ENCODE measurements around the gene PITPNM3. TPM values are rescaled to one million over a fixed set of nuclear protein-coding genes. Genes with fewer than 3 reads are reported as not detected.

The PITPNM3 gene
- total and polyA plus RNA-seq, 7 donors: 3.6 to 13.6 (median 5.7) TPM

DNA sequence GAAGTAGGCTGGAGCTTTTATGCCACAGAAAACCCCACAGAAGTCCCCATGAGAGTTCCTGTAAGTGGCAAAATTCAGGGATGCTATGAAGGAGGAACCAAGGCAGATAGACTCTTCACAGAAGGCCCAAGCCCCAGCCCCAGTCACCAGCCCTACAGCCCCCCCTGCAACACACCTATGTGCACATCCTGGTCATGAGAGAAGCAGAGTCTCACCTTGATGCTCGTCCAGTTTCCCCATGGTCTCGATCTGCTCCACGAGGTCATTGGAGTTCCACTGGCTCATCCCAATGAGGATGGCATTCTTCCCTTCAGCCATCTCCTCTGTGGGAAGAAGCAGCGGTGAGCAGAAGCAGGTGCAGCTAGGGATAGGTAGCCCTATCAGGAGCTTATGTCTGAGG, 31.2 kb downstream of the PITPNM3 start:
- Histone ChIP-seq H3K27me3 (no peaks in the 10 kb centered on the region), H3K9me3 (no peaks in the 10 kb centered on the region), H3K36me3 (no peaks in the 10 kb centered on the region), H3K4me3 (no peak overlapping the region), H3K27ac (no peak overlapping the region), H3K4me1 (peaks cover 0 to 10% (median 3%) of the 10 kb centered on the region in 4 donors)
- intact Hi-C loops (cut with DNase I): no loop called here
- 90 to 95% methylated on average over 4 of the region's 4 CpGs for WGBS, 2 donors
- peak; percentile 34 for DNase-seq
- TF ChIP-seq EP300 (IDR thresholded peaks at IDR 0.05) (no peak), POLR2AphosphoS5 (IDR thresholded peaks at IDR 0.05) (no peak), POLR2A (IDR thresholded peaks at IDR 0.05) (no peak)
- TF ChIP-seq, protein P1, sequence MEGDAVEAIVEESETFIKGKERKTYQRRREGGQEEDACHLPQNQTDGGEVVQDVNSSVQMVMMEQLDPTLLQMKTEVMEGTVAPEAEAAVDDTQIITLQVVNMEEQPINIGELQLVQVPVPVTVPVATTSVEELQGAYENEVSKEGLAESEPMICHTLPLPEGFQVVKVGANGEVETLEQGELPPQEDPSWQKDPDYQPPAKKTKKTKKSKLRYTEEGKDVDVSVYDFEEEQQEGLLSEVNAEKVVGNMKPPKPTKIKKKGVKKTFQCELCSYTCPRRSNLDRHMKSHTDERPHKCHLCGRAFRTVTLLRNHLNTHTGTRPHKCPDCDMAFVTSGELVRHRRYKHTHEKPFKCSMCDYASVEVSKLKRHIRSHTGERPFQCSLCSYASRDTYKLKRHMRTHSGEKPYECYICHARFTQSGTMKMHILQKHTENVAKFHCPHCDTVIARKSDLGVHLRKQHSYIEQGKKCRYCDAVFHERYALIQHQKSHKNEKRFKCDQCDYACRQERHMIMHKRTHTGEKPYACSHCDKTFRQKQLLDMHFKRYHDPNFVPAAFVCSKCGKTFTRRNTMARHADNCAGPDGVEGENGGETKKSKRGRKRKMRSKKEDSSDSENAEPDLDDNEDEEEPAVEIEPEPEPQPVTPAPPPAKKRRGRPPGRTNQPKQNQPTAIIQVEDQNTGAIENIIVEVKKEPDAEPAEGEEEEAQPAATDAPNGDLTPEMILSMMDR (IDR thresholded peaks at IDR 0.05): no peak

DNA sequence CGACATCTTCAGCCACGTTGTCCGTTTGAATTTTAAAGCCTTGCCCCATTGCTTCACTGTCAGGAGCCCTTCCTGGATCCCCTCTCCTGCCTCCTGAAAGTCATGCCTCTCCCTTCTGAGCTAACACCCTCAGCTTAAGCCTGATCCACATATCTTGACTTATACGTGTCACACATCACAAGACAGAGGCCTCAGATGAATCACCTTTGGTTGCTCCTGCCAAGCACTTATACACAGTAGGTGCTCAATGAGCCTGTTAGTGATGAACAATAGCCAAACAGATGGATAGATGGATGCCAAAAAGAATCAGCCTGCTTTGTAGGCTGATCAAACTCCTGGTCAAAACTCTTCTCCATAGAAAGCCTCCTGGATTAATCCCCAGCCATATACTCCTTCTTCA, 31.8 kb downstream of the PITPNM3 start:
- Histone ChIP-seq H3K9me3 (no peaks in the 10 kb centered on the region), H3K4me3 (no peak overlapping the region), H3K4me1 (peaks cover 0 to 10% (median 3%) of the 10 kb centered on the region in 4 donors), H3K36me3 (no peaks in the 10 kb centered on the region), H3K27me3 (no peaks in the 10 kb centered on the region), H3K27ac (no peak overlapping the region)
- TF ChIP-seq EP300 (IDR thresholded peaks at IDR 0.05): no peak
- no peak for TF ChIP-seq POLR2A (IDR thresholded peaks at IDR 0.05)
- no peak for TF ChIP-seq POLR2AphosphoS5 (IDR thresholded peaks at IDR 0.05)
- TF ChIP-seq, protein P1 (IDR thresholded peaks at IDR 0.05): no peak
- DNase-seq: no peak
- 89 to 92% methylated on average over 4 of the region's 4 CpGs for WGBS, 2 donors
- intact Hi-C loops (cut with DNase I): no loop called here

DNA sequence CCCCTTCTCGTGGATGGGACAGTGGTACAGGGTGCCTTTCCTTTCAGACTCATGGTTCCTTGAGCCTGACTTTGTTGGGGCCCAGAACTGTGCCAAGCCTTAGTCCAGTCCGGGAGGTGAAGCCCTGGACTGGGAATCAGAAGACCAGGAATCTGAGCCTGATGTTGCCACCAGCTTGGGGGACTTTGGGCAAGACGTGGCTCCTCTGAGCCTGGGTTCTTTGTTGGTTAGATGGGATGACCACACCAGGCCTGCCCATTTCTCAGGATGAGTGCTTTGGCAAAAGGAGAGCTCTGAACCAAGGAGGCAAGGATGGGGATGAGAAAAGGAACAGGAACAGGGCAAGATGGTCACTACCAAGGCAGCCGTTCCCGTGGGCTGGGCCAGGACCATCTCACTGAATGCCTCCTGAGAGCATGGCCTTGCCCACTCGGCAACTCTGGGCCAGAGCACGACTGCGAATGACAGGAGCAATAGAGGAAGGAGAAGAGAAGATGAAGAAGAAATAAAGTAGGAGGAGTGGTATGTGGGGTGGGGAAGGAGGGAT, 32.5 kb downstream of the PITPNM3 start:
- intact Hi-C loops (cut with DNase I): no loop called here
- TF ChIP-seq EP300 (IDR thresholded peaks at IDR 0.05) (no peak), POLR2A (IDR thresholded peaks at IDR 0.05) (no peak), POLR2AphosphoS5 (IDR thresholded peaks at IDR 0.05) (no peak)
- TF ChIP-seq, protein P1 (IDR thresholded peaks at IDR 0.05): no peak
- peak; percentile 40 for DNase-seq
- WGBS, 2 donors: 88 to 91% methylated on average over 8 of the region's 8 CpGs
- Histone ChIP-seq H3K36me3 (no peaks in the 10 kb centered on the region), H3K27ac (peak overlapping the region in 3 of 4 donors; percentile 30 to 58 (median 57)), H3K9me3 (no peaks in the 10 kb centered on the region), H3K4me3 (no peak overlapping the region), H3K4me1 (peaks cover 0 to 10% (median 3%) of the 10 kb centered on the region in 4 donors), H3K27me3 (no peaks in the 10 kb centered on the region)

DNA sequence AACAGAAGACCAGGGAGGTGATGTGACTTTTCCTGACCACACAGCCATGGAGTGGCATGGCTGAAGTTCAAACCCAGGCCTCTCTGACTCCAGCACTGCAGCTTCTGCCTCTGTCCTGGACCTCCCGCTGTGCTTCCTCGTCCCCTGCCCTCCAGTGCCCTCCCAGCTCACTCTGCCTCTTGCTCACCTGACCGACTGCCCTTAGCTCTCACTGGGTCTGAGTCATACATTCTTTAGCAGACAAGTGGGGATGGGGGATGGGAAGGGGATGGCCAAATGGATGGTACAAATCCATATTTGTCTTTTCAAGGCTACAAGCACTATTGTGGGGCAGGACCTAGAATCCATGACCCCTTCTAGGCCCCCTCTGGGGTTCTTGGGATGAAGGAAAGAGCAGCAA, 33.0 kb downstream of the PITPNM3 start:
- intact Hi-C loops (cut with DNase I): no loop called here
- TF ChIP-seq EP300 (IDR thresholded peaks at IDR 0.05) (no peak), POLR2A (IDR thresholded peaks at IDR 0.05) (no peak), POLR2AphosphoS5 (IDR thresholded peaks at IDR 0.05) (no peak)
- TF ChIP-seq, protein P1 (IDR thresholded peaks at IDR 0.05): no peak
- peak; percentile 49 for DNase-seq
- no peaks in the 10 kb centered on the region for H3K9me3 ChIP-seq
- no peak overlapping the region for H3K4me3 ChIP-seq
- H3K27me3 ChIP-seq: no peaks in the 10 kb centered on the region
- H3K36me3 ChIP-seq: no peaks in the 10 kb centered on the region
- 86 to 87% methylated on average over 3 of the region's 3 CpGs for WGBS, 2 donors
- peak overlapping the region in 3 of 4 donors; percentile 30 to 58 (median 57) for H3K27ac ChIP-seq
- H3K4me1 ChIP-seq: peaks cover 0 to 10% (median 3%) of the 10 kb centered on the region in 4 donors

DNA sequence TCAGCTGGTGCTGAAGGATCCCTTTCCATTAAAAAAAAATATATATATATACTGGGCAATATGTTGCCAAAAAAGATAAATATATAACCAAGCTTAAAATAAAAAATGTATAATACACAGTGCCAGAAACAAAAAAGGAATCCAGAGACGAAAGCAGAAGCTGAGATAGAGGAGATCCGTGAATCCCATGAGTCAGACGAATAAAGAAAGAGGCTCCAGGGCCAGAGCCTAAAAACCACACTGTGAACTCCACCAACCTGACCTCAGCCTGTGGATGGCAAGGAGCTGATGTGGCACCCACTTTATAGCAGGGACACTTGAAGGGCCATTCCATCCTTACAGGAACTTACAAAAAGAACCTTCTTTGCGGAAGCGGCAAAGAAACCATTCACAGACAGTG, 34.8 kb downstream of the PITPNM3 start:
- Histone ChIP-seq H3K4me3 (no peak overlapping the region), H3K9me3 (no peaks in the 10 kb centered on the region), H3K4me1 (peaks cover 0 to 10% (median 3%) of the 10 kb centered on the region in 4 donors), H3K36me3 (no peaks in the 10 kb centered on the region), H3K27me3 (no peaks in the 10 kb centered on the region), H3K27ac (peak overlapping the region in 2 of 4 donors; percentile 30 to 57)
- intact Hi-C loops (cut with DNase I): no loop called here
- TF ChIP-seq POLR2A (IDR thresholded peaks at IDR 0.05) (no peak), EP300 (IDR thresholded peaks at IDR 0.05) (no peak), POLR2AphosphoS5 (IDR thresholded peaks at IDR 0.05) (no peak)
- TF ChIP-seq, protein P1 (IDR thresholded peaks at IDR 0.05): no peak
- WGBS, 2 donors: 94 to 97% methylated on average over 5 of the region's 5 CpGs
- DNase-seq: no peak
